Uterus (tissue), 4 donors: Measurements from ENCODE around the gene KMT2D. TPM values are rescaled to one million over a fixed set of nuclear protein-coding genes. Genes with fewer than 3 reads are reported as not detected.
A peak's percentile ranks its signal among the peaks of the same experiment; 100 is the strongest.

ENCODE experiments used
- DNase-seq, 2 donors: peaks; one replicate each; pipeline ENCODE4 v3.0.0-alpha.2; 2019 to 2020
- H3K27ac ChIP-seq, 2 donors: fragments of 200-600 bp; sonication (generic); 1 replicate in 1 of 2; 2 replicates in 1 of 2; pipeline ENCODE4 v1.5.1; 2016 to 2018
- H3K27me3 ChIP-seq, 2 donors: fragments of 200-600 bp; sonication (generic); one replicate each; pipeline ENCODE4 v1.5.1; 2018 to 2019; ENCODE audit warnings: control low read depth in 1 of 2
- H3K36me3 ChIP-seq, 2 donors: fragments of 200-600 bp; sonication (generic); one replicate each; pipeline ENCODE4 v1.5.1; 2019; ENCODE audit warnings: control low read depth in 1 of 2
- H3K4me1 ChIP-seq, 2 donors: fragments of 200-600 bp; sonication (generic); one replicate each; pipeline ENCODE4 v1.5.1; 2018 to 2019; ENCODE audit warnings: control low read depth in 1 of 2
- H3K4me3 ChIP-seq, 2 donors: fragments of 200-600 bp; sonication (generic); 1 replicate in 1 of 2; 2 replicates in 1 of 2; pipeline ENCODE4 v1.5.1; 2018 to 2019; ENCODE audit warnings: mild to moderate bottlenecking in 1 of 2
- H3K9me3 ChIP-seq, 2 donors: fragments of 200-600 bp; sonication (generic); one replicate each; pipeline ENCODE4 v1.5.1; 2019; ENCODE audit warnings: control low read depth in 1 of 2
- POLR2A ChIP-seq, 2 donors: fragments of 450-650 bp; IDR thresholded peaks; one replicate each; pipeline ENCODE4 v1.6.1; 2016; ENCODE audit warnings: antibody characterized with exemption in 2 of 2, mild to moderate bottlenecking in 1 of 2, moderate library complexity in 1 of 2
- intact Hi-C: fragments of 100-400 bp; cut with DNase I; formaldehyde crosslinking; loops from one replicate; pipeline ENCODE4 v1.15.1; 2023; ENCODE audit warnings: low total_unique reads
- total RNA-seq, 4 donors: library from RNA; depleted of rRNA in 3 of 4; stranded (reverse); fragments of >200 nt in 3 of 4; gene quantifications; one replicate each; pipeline versions ENCODE4 v1.1.0 to v1.2.4, GENCODE V29; 2014 to 2023
- TF ChIP-seq, protein P1 (sequence below), 4 experiments: fragments of 200-600 bp in 2 of 4; fragments of 450-650 bp in 2 of 4; sonication (generic) in 2 of 4; IDR thresholded peaks; one replicate each; pipeline ENCODE4 v1.5.1; 2016 to 2019; ENCODE audit warnings: antibody characterized with exemption in 4 of 4, mild to moderate bottlenecking in 2 of 4, moderate library complexity in 1 of 4
- donor health status: DM: yes; HTN: yes; CAD: no.

KMT2D gene
- total RNA-seq, 4 donors from 2014 or later = 22.3 to 138 (median 38.2) TPM

GRCh38 chr12:49052451-49053208 is 8.0 kb downstream of the KMT2D start:
- H3K27me3 ChIP-seq = no peaks in the 10 kb centered on the region
- peaks cover 0 to 17% of the 10 kb centered on the region in 2 donors for H3K4me1 ChIP-seq
- no peaks in the 10 kb centered on the region for H3K9me3 ChIP-seq
- H3K4me3 ChIP-seq = no peak overlapping the region
- DNase-seq = no peak
- H3K27ac ChIP-seq = no peak overlapping the region
- intact Hi-C loops = no loop called here
- peaks cover 0 to 3% of the 10 kb centered on the region in 2 donors for H3K36me3 ChIP-seq
- no peak for TF ChIP-seq POLR2A (IDR thresholded peaks at IDR 0.05)
- TF ChIP-seq, protein P1, sequence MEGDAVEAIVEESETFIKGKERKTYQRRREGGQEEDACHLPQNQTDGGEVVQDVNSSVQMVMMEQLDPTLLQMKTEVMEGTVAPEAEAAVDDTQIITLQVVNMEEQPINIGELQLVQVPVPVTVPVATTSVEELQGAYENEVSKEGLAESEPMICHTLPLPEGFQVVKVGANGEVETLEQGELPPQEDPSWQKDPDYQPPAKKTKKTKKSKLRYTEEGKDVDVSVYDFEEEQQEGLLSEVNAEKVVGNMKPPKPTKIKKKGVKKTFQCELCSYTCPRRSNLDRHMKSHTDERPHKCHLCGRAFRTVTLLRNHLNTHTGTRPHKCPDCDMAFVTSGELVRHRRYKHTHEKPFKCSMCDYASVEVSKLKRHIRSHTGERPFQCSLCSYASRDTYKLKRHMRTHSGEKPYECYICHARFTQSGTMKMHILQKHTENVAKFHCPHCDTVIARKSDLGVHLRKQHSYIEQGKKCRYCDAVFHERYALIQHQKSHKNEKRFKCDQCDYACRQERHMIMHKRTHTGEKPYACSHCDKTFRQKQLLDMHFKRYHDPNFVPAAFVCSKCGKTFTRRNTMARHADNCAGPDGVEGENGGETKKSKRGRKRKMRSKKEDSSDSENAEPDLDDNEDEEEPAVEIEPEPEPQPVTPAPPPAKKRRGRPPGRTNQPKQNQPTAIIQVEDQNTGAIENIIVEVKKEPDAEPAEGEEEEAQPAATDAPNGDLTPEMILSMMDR (IDR thresholded peaks at IDR 0.05) = no peak

- H3K27ac ChIP-seq = no peak overlapping the region
- TF ChIP-seq, protein P1 (IDR thresholded peaks at IDR 0.05) = no peak
- no peak for TF ChIP-seq POLR2A (IDR thresholded peaks at IDR 0.05)
- H3K27me3 ChIP-seq = no peaks in the 10 kb centered on the region
- intact Hi-C loops = no loop called here
- no peak overlapping the region for H3K4me3 ChIP-seq
- H3K4me1 ChIP-seq = peaks cover 0 to 9% of the 10 kb centered on the region in 2 donors
- H3K36me3 ChIP-seq = peaks cover 0 to 3% of the 10 kb centered on the region in 2 donors
- peak in 1 of 2 donors; percentile 11 for DNase-seq
- H3K9me3 ChIP-seq = no peaks in the 10 kb centered on the region
These were observed 8.7 kb downstream of the KMT2D start for GRCh38 chr12:49051777-49052438.

DNA sequence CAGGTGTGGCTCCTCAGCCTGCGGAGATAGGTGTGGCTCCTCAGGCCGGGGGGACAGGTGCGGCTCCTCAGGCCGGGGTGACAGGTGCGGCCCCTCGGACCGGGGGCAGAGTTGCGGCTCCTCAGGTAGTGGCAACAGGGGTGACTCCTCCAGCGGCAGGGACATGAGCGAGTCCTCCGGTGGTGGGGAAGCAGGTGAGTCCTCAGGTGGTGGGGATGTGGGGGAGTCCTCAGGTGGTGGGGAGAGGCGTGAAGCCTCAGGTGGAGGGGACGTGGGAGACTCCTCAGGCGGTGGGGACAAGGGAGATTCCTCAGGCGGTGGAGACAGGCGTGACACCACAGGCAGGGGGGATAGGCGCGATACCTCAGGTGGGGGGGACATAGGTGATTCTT is 9.2 kb downstream of the KMT2D start:
- peaks cover 0 to 3% of the 10 kb centered on the region in 2 donors for H3K36me3 ChIP-seq
- no peaks in the 10 kb centered on the region for H3K27me3 ChIP-seq
- no peak overlapping the region for H3K4me3 ChIP-seq
- no peak for DNase-seq
- peaks cover 0 to 9% of the 10 kb centered on the region in 2 donors for H3K4me1 ChIP-seq
- H3K9me3 ChIP-seq = no peaks in the 10 kb centered on the region
- intact Hi-C loops = no loop called here
- TF ChIP-seq, protein P1 (IDR thresholded peaks at IDR 0.05) = no peak
- TF ChIP-seq POLR2A (IDR thresholded peaks at IDR 0.05) = no peak
- no peak overlapping the region for H3K27ac ChIP-seq

DNA sequence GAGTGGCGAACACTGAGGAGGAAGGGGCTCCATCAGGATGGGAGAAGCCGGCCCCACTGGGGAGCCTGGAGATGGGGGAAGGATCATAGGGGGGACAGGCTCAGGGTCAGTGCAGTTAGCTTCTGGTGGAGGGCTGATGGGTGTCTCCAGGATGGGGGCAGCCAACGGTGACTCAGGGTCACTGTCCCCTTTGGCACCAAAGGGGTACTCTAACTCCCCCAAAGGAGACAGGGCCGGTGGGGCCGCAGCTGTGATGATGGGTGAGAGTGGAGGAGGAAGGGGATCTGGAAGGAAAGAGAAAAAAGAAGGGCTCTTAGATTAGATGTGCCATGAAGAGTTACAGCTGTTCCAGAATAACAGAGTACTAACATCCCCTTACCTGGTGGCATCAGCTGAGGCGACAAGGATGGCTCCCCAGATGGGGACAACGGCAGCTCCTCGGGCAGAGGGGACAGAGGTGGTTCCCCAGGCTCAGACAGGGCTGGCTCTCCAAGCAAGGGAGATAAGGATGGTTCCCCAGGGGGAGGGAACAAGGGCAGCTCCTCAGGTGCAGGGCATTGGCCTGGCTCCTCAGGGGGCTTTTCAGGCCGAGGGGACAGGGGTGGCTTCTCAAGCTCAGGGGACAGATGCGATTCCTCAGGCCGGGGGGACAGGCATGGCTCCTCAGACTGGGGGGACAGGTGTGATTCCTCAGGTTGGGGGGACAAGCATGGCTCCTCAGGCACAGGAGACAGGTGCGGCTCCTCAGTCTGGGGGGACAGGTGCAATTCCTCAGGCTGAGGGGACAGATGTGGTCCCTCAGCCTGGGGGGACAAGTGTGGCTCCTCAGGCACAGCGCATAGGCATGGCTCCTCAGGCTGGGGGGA is 9.9 kb downstream of the KMT2D start:
- peaks cover 0 to 3% of the 10 kb centered on the region in 2 donors for H3K36me3 ChIP-seq

More for the DNA sequence above, 9.9 kb downstream of the KMT2D start:
- peak in 1 of 2 donors; percentile 12 for DNase-seq
- H3K4me3 ChIP-seq = no peak overlapping the region
- no peak for TF ChIP-seq POLR2A (IDR thresholded peaks at IDR 0.05)
- TF ChIP-seq, protein P1 (IDR thresholded peaks at IDR 0.05) = no peak
- peaks cover 0 to 6% of the 10 kb centered on the region in 2 donors for H3K4me1 ChIP-seq
- no peaks in the 10 kb centered on the region for H3K9me3 ChIP-seq
- intact Hi-C loops = no loop called here
- H3K27ac ChIP-seq = no peak overlapping the region
- H3K27me3 ChIP-seq = no peaks in the 10 kb centered on the region
